Esophagus squamous epithelium (tissue), 4 donors: ENCODE results near the gene FOXK1.

ENCODE experiments used
- CTCF ChIP-seq, 6 experiments: fragments of 450-650 bp in 4 of 6; fragments of 200-600 bp in 2 of 6; sonication (generic) in 2 of 6; IDR thresholded peaks; one replicate each; pipeline ENCODE4 v1.5.1; 2016 to 2019; ENCODE audit warnings: antibody characterized with exemption in 6 of 6, mild to moderate bottlenecking in 4 of 6, moderate library complexity in 4 of 6
- POLR2A ChIP-seq, 4 donors: fragments of 450-650 bp; IDR thresholded peaks; one replicate each; pipeline ENCODE4 v1.6.1; 2017; ENCODE audit warnings: antibody characterized with exemption in 4 of 4, mild to moderate bottlenecking in 4 of 4, moderate library complexity in 3 of 4

- no peak for TF ChIP-seq CTCF (IDR thresholded peaks at IDR 0.05)
- TF ChIP-seq POLR2A (IDR thresholded peaks at IDR 0.05): no peak
These were observed 108.5 kb downstream of the FOXK1 start for GRCh38 chr7:4790516-4790991.
